Thymus (tissue), 11 donors: ENCODE measurements around the gene LTBP1. TPM values are rescaled to one million over a fixed set of nuclear protein-coding genes. Genes with fewer than 3 reads are reported as not detected.

Experiments used
- DNase-seq, 9 donors: peaks; one replicate each; pipeline ENCODE4 v3.0.0-alpha.2; 2013; ENCODE audit warnings: low spot score in 9 of 9, low read depth in 6 of 9, missing footprints in 1 of 9
- H3K27ac ChIP-seq, 2 donors: one replicate each; pipeline ENCODE4 v1.5.1; 2013; ENCODE audit warnings: control low read depth in 1 of 2, low read depth in 1 of 2, low read length in 1 of 2, mild to moderate bottlenecking in 1 of 2, moderate library complexity in 1 of 2
- H3K27me3 ChIP-seq, 2 donors: one replicate each; pipeline ENCODE4 v1.5.1; 2013; ENCODE audit warnings: low read length in 1 of 2; ENCODE audit not compliant: control insufficient read depth in 2 of 2, insufficient read depth in 1 of 2
- H3K36me3 ChIP-seq, 2 donors: one replicate each; pipeline ENCODE4 v1.5.1; 2013; ENCODE audit warnings: low read length in 1 of 2, mild to moderate bottlenecking in 1 of 2, moderate library complexity in 1 of 2; ENCODE audit not compliant: control insufficient read depth in 2 of 2, insufficient read depth in 2 of 2
- H3K4me1 ChIP-seq, 2 donors: one replicate each; pipeline ENCODE4 v1.5.1; 2013; ENCODE audit warnings: low read length in 2 of 2; ENCODE audit not compliant: control insufficient read depth in 2 of 2, insufficient read depth in 2 of 2
- H3K4me3 ChIP-seq, 2 donors: one replicate each; pipeline ENCODE4 v1.5.1; 2013; ENCODE audit warnings: low read length in 2 of 2, control low read depth in 1 of 2, mild to moderate bottlenecking in 1 of 2
- H3K9me3 ChIP-seq, 2 donors: one replicate each; pipeline ENCODE4 v1.5.1; 2013; ENCODE audit warnings: low read length in 1 of 2, mild to moderate bottlenecking in 1 of 2; ENCODE audit not compliant: control insufficient read depth in 2 of 2, insufficient read depth in 1 of 2
- WGBS: extraction: QIAGEN DNeasy Blood & Tissue Kit; methylation state at CpG from one replicate; pipeline ENCODE4 v1.1.7; 2013; 5-methylcytosine and 5-hydroxymethylcytosine counted together
- polyA plus RNA-seq: library from polyadenylated mRNA; stranded (reverse); fragments of 200-250 nt; gene quantifications from one replicate; pipeline ENCODE4 v1.2.3, GENCODE V29; 2013
- total RNA-seq: library from RNA; stranded (reverse); fragments of 120-200 nt; gene quantifications from one replicate; pipeline ENCODE4 v1.2.4, GENCODE V29; 2013
- donor health status: healthy.

LTBP1 gene
- total and polyA plus RNA-seq, 2 donors = 13.3 to 17.7 TPM

DNA sequence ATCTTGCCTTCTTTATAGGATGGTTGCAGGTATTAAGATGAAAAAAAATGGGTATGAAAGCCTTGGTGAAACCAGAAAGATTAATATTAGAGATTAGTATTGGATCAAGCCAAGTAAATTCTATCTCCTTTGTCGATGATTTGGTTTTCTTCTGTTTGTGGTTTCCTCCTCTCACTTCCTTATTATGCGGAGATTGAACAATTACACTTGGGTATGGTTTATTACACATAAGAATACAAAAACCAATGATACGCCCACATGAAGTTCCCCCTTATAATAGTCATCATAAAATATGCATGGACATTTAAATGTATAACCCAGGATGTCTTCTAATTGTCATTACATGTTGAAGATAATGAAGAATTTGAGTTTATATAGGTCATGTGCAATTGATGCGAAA lies 4.9 kb downstream of the LTBP1 start:
- H3K36me3 ChIP-seq = no peaks in the 10 kb centered on the region
- H3K27ac ChIP-seq = no peak overlapping the region
- H3K27me3 ChIP-seq = peaks cover 4 to 12% of the 10 kb centered on the region in 2 donors
- H3K9me3 ChIP-seq = no peaks in the 10 kb centered on the region
- no peak for DNase-seq
- 46% methylated on average over 4 of the region's 4 CpGs for WGBS
- H3K4me3 ChIP-seq = no peak overlapping the region
- H3K4me1 ChIP-seq = peaks cover 0 to 6% of the 10 kb centered on the region in 2 donors

GRCh38 chr2:32952761-32953476 lies 6.2 kb downstream of the LTBP1 start:
- 96% methylated on average over 10 of the region's 10 CpGs for WGBS
- Histone ChIP-seq H3K27ac (no peak overlapping the region), H3K9me3 (no peaks in the 10 kb centered on the region), H3K36me3 (no peaks in the 10 kb centered on the region), H3K4me1 (peaks cover 0 to under 1% of the 10 kb centered on the region in 2 donors), H3K27me3 (peaks cover 2 to 9% of the 10 kb centered on the region in 2 donors), H3K4me3 (no peak overlapping the region)
- no peak for DNase-seq

DNA sequence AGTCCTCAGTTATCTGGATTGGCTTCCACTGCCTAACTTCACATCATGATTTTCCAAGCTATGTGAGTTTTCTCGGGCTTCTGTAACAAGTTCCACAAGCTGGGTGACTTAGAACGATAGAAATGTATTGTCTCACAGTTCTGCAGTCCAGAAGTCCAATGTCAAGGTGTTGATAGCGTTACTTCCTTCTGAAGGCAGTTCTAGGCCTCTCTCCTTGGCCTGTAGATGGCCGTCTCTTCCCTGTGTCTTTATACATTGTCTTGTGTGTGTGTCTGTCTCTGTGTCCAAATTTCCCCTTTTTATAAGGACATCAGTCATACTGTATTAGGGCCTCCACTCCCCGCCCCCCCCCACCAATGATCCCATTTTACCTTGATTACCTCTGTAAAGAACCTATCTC lies 7.5 kb downstream of the LTBP1 start:
- Histone ChIP-seq H3K4me3 (no peak overlapping the region), H3K27ac (no peak overlapping the region), H3K27me3 (no peaks in the 10 kb centered on the region), H3K36me3 (no peaks in the 10 kb centered on the region), H3K4me1 (no peaks in the 10 kb centered on the region), H3K9me3 (no peaks in the 10 kb centered on the region)
- DNase-seq = no peak
- 98% methylated on average over 5 of the region's 5 CpGs for WGBS

GRCh38 chr2:32958821-32959220 lies 12.1 kb downstream of the LTBP1 start:
- H3K27ac ChIP-seq = no peak overlapping the region
- no peaks in the 10 kb centered on the region for H3K36me3 ChIP-seq
- H3K27me3 ChIP-seq = no peaks in the 10 kb centered on the region
- no peaks in the 10 kb centered on the region for H3K9me3 ChIP-seq
- no peaks in the 10 kb centered on the region for H3K4me1 ChIP-seq
- DNase-seq = no peak
- H3K4me3 ChIP-seq = no peak overlapping the region

DNA sequence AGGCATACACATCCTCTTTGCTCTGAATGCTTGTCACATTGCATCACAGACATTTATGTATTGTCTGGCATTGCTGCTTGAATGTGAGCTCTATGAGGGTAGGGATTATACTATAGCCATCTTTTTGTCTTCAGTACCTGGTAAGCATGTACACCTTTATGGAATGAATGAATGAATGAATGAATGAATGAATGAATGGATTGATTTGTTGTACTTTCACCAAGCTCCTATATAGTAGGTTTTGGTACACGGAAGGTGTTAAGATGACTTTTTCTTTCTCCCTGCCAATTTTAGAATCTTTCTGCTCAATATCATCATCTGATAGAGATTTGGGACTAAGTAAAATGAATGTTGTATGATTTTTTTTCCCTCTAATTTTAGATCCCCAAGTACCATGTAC lies 13.5 kb downstream of the LTBP1 start:
- no peaks in the 10 kb centered on the region for H3K4me1 ChIP-seq
- no peaks in the 10 kb centered on the region for H3K27me3 ChIP-seq
- H3K36me3 ChIP-seq = no peaks in the 10 kb centered on the region
- WGBS = 98% methylated on average over 1 of the region's 1 CpG
- H3K27ac ChIP-seq = no peak overlapping the region
- H3K4me3 ChIP-seq = no peak overlapping the region
- H3K9me3 ChIP-seq = no peaks in the 10 kb centered on the region
- DNase-seq = no peak

- DNase-seq = no peak
- no peak overlapping the region for H3K4me3 ChIP-seq
- no peak overlapping the region for H3K27ac ChIP-seq
- 98% methylated on average over 9 of the region's 9 CpGs for WGBS
- no peaks in the 10 kb centered on the region for H3K36me3 ChIP-seq
- no peaks in the 10 kb centered on the region for H3K4me1 ChIP-seq
- no peaks in the 10 kb centered on the region for H3K27me3 ChIP-seq
- H3K9me3 ChIP-seq = no peaks in the 10 kb centered on the region
Measured at GRCh38 chr2:32960647-32961403, 14.1 kb downstream of the LTBP1 start.

DNA sequence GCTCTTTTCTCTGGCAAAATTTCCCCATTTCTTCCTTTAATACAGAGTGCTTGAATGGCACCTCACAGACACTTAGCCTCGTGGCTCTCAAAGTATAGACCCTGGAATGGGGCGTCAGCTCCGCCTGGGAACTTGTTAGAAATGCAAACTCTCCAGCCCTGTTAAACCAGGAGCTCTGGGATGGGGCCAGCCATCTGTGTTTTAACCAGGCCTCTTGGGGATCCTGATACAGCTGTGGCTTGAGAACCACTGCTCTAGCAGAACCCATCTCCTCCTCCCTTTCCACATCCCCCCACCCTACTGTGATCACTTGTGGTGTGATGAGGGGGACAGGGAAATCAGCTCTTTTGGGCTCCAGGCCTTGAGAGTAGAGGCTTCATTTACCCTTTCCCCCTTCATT lies 15.9 kb downstream of the LTBP1 start:
- 96% methylated on average over 3 of the region's 3 CpGs for WGBS

DNA sequence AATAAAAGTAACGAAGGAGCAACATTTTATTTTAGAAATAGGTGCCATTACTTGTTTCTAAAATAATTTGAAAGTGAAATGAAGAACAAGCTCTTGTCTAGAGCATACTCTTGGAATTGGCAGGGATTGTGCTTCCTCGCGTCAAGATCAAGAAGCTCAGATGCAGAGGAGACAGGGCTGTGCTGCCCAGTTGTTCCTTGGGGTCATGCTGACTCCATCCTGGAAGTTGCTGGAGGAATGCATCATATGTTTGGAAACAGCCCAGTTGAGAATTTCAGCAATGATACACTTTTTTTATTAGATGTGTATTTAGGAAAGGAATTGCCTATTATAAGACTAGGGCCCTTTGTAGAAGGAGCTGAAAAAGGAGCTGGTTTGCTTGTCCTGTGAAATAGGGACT lies 17.2 kb downstream of the LTBP1 start:
- 90% methylated on average over 3 of the region's 3 CpGs for WGBS
- Histone ChIP-seq H3K36me3 (no peaks in the 10 kb centered on the region), H3K27ac (no peak overlapping the region), H3K9me3 (no peaks in the 10 kb centered on the region), H3K27me3 (no peaks in the 10 kb centered on the region), H3K4me3 (no peak overlapping the region), H3K4me1 (no peaks in the 10 kb centered on the region)
- no peak for DNase-seq

More for the DNA sequence above, 15.9 kb downstream of the LTBP1 start:
- Histone ChIP-seq H3K4me1 (no peaks in the 10 kb centered on the region), H3K27me3 (no peaks in the 10 kb centered on the region), H3K36me3 (no peaks in the 10 kb centered on the region), H3K4me3 (no peak overlapping the region), H3K27ac (no peak overlapping the region), H3K9me3 (no peaks in the 10 kb centered on the region)
- DNase-seq = no peak

- no peaks in the 10 kb centered on the region for H3K4me1 ChIP-seq
- H3K27me3 ChIP-seq = no peaks in the 10 kb centered on the region
- H3K27ac ChIP-seq = no peak overlapping the region
- H3K9me3 ChIP-seq = no peaks in the 10 kb centered on the region
- no peaks in the 10 kb centered on the region for H3K36me3 ChIP-seq
- H3K4me3 ChIP-seq = no peak overlapping the region
- DNase-seq = no peak
- 97% methylated on average over 2 of the region's 2 CpGs for WGBS
Measured at GRCh38 chr2:32965523-32966171, 18.9 kb downstream of the LTBP1 start.
